22Rv1 (cell line): Measurements from ENCODE around the gene MFSD11.

ENCODE experiments used
- CTCF ChIP-seq: fragments of 450-650 bp; IDR thresholded peaks from 2 replicates; pipeline ENCODE4 v1.5.1; 2017; ENCODE audit warnings: mild to moderate bottlenecking
- ZFX ChIP-seq: fragments of 450-650 bp; IDR thresholded peaks from 2 replicates; pipeline ENCODE4 v1.6.1; 2017; ENCODE audit warnings: antibody characterized with exemption, borderline replicate concordance

GRCh38 chr17:76797241-76797840, 59.4 kb downstream of the MFSD11 start:
- TF ChIP-seq CTCF = no peak
- TF ChIP-seq ZFX = no peak
